HG02852 (cell line): Measurements from ENCODE around the gene AXIN2.

Experiments
- ATAC-seq: cut with Tn5 transposase; IDR thresholded peaks from one replicate; pipeline ENCODE4 v1.9.1; 2021; ENCODE audit warnings: mild to moderate bottlenecking, moderate library complexity; ENCODE audit not compliant: unreplicated experiment

The AXIN2 gene

GRCh38 chr17:65556014-65556909, 5.2 kb downstream of the AXIN2 start:
- peak; percentile 39 for ATAC-seq

DNA sequence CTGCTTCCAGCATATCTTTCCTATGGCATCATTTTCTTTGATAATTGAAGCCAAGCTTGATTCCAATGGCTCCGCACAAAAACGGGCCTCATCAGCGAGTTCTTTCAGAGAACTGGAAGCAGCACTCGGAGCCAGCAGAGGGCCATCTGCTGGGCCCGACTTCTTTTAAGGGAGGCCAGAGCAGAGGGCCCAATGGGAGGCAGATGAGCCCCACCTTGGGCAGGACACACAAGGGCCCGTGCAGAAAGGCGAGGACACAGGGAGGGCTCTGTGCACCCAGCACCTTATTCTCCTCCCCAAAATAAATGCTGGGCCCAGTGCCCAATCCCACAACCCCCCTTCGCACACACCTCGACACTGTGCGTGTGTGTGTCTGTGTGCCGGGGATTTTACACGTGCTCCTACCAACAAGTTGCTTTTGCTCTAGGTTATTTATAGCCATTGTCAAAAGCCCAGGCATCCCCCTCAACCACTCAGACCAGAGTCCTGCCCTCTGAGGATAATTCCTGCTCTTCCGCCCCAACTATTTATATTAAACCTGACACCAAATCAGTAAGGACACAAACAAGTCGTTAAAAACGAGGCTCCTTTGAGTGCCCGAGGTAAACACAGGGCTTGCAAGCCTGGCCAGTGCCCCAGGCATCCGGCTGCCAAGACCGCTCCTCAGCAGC, 6.8 kb downstream of the AXIN2 start:
- no peak for ATAC-seq

DNA sequence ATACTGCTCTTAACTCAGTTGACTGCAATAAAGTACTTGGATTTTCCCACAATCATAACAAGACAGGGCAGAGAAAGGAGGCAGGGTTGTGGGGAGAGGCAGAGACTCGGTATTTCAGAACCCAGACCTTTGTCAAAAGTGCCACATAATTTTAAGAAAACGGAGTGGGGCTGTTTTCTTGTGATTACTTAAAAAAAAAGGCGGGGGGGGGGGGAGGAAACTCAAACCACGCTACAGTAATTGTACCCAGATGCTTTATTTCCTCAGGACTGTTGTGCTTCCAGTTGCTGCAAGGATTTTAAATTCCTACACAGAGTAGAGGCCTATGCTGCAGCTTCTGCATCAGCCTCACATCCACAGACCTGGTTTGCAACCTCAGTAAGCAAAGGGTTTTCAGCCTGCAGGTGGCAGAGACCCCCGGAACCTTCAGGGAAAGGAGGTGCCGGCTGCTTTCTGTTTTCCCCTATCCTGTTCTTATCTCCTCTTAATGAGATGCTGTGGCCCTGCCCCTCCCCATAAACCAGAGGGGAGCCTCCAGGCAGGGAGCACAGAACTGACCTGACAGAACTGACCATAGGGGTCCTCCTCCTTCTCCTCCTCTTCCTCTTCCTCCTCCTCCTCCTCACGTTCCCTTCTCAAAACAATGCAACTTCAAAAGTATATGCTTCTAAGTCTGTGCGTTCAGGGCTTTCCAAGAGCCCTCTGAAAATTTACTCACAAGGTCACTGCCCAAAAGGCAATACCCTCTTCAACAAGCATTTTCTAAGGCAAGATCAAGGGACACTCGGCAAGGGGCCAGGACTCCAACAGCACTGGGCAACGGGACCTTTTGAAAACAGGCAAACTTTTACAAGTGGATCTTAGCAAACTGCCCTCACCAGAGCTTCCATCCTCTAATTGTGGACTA, 7.5 kb downstream of the AXIN2 start:
- ATAC-seq = no peak

GRCh38 chr17:65553009-65553645, 8.3 kb downstream of the AXIN2 start:
- no peak for ATAC-seq

- no peak for ATAC-seq
Measured at GRCh38 chr17:65552214-65552613, 9.2 kb downstream of the AXIN2 start.

DNA sequence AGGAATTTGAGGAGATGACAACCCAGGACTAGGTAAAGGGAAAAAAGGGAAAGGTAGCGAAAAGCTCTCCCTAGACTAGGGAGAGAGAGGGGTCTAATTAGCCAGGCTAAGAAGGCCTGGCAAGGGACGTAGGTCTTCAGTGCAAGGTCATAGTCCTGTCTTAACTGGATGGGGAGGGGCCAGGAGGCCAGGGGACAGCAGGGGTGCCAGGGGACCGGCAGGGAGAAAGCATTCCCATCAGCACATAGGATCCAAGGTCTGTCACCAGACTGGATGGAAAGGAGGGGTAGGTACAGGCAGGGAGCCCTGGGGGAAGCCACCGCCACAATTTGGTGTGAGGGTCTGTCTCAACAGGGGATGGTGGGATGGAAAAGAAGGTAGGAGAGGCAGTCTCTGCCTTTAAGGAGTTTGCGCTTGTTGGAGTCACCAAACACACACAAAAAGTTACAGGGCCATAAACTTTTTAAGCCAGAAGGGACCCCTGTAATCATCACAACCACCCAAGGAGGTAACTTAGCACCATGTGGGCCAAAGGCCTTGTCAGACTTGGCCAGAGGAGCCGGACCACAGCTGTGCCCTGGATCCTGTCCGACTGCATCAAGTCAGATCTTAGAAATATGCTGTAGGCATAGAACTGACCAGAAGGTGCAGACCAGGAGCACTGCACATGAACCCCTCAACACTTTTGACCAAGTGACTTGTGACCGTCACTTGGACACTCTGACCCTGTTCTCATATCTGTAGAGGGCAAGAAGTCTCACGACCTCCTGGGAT, 10.0 kb downstream of the AXIN2 start:
- no peak for ATAC-seq

GRCh38 chr17:65550758-65551157, 10.7 kb downstream of the AXIN2 start:
- ATAC-seq = no peak

- no peak for ATAC-seq
Measured at GRCh38 chr17:65550075-65550662, 11.3 kb downstream of the AXIN2 start.

DNA sequence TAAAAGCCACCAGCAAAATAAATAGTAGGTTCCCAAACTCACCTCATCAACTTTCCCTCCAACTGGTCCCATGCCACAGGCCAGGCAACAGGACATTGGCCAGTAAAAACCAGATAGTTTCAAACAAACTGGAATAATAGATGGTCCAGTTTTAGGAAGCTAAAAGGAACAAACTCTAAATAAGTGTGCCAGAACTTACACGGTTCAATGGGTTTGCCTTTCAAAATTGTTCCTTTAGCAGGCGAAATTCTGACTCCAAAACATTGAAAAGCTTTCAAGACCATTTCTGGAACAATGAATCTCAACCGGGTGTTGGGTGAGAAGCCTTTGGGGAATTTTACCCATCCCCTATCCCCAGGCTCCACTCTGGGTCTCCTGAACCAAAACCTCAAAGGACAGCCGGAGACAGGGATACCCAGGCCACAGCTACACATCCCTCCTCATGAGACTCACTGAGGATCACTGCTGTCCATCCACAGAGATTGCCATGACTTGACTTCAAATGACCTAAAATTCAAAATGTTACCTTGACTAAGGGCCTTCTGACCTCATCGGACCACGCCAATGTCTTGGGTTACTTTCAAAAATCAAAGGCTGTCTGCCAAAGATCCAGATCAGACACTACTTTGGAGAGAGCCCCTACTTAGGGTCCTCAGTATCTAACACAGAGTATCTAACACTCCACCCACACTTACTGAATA, 13.0 kb downstream of the AXIN2 start:
- ATAC-seq = no peak

- no peak for ATAC-seq
Measured at GRCh38 chr17:65547253-65547670, 14.2 kb downstream of the AXIN2 start.

GRCh38 chr17:65546579-65546978, 14.9 kb downstream of the AXIN2 start:
- no peak for ATAC-seq

DNA sequence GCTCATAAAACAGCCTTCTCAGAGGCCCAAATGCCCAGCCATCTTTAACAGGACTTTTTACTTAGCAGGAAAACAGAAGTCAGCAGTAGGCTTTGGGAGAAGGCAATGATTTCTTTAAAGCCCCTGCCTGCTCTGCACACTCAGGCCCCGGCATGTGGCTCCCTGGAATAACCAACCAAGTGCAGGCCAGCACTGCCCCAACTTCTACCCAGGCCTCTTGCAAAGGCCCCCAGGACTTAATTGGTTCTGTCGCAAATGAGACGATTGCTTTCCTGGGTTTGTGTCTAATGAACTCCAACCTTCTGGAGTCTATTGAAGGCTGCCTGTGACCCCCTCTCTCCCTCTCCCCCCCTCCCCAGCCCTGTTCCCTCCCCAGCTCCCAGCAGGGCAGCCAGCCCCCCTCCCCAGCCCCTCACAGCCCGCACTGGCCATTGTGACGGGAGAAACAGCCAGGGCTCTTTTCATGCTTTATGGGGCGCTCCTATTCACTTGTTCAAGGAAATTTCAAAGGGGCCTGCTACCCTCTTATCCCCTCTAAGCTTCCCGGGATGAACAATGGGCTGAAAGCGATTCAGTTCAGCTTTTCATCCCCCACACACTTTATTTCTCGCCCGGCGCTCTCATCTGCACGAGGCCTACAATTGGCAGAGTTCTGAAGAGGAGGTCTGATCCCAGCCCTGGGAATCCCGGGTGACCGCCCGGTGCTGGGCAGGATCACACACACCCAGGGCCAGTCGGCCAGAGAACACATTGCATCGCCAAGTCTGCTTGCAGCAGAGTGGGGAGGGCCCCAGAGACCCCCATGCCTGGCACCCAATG, 15.5 kb downstream of the AXIN2 start:
- ATAC-seq = no peak

- ATAC-seq = no peak
Measured at GRCh38 chr17:65544672-65545071, 16.8 kb downstream of the AXIN2 start.

GRCh38 chr17:65542610-65543009, 18.8 kb downstream of the AXIN2 start:
- no peak for ATAC-seq

GRCh38 chr17:65542067-65542466, 19.4 kb downstream of the AXIN2 start:
- ATAC-seq = no peak

DNA sequence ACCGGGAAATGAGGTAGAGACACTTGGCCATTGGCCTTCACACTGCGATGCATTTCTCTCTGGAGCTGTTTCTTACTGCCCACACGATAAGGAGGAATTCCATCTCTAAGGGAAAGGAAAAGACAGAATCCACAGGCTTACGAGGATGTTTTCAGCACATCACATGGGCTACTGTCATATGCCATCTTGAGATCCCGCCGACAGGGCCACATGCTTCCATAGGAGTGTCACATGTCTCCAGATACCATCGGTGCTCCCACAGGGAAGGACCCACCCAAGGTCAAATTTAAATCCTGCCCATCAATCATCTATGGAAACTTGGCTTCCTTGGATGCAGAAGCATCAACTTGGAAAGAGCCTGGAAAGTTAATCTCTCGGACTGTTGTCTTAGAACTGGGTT, 20.0 kb downstream of the AXIN2 start:
- no peak for ATAC-seq

- no peak for ATAC-seq
Measured at GRCh38 chr17:65539630-65540266, 21.7 kb downstream of the AXIN2 start.
